Stimulated activated CD8-positive, alpha-beta memory T cell treated with anti-CD3 and anti-CD28 coated beads, Interleukin-7, amount 100 ng/mL, for 4 hours (primary cell): ENCODE data around the gene CD2AP.
"Not testable (repeated sequence)": the region's sequence is repeated elsewhere in the genome, so short reads cannot be mapped to it uniquely, and the experiment has no call there.

Experiments
- DNase-seq, 2 donors: peaks; one replicate each; pipeline ENCODE4 v3.0.0-alpha.2; 2020; ENCODE audit warnings: low read depth in 2 of 2

Gene CD2AP

DNA sequence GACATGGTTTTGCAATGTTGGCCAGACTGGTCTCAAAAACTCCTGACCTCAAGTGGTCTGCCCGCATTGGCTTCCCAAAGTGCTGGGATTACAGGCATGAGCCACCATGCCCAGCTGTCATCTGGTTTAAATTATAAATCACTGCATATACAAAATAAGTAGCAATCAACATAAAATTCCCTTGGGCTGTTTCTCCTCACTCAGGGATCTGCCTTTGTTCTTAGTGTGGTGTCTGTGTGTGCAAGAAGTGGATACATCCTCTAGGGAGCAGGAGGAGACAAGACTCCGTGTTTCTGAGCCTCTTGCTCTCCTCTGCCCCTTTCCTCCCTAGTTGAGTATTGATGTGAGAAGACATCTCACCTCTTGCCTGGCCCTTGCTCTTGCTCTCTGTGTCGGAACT, 155.6 kb downstream of the CD2AP start:
- DNase-seq, result no peak

DNA sequence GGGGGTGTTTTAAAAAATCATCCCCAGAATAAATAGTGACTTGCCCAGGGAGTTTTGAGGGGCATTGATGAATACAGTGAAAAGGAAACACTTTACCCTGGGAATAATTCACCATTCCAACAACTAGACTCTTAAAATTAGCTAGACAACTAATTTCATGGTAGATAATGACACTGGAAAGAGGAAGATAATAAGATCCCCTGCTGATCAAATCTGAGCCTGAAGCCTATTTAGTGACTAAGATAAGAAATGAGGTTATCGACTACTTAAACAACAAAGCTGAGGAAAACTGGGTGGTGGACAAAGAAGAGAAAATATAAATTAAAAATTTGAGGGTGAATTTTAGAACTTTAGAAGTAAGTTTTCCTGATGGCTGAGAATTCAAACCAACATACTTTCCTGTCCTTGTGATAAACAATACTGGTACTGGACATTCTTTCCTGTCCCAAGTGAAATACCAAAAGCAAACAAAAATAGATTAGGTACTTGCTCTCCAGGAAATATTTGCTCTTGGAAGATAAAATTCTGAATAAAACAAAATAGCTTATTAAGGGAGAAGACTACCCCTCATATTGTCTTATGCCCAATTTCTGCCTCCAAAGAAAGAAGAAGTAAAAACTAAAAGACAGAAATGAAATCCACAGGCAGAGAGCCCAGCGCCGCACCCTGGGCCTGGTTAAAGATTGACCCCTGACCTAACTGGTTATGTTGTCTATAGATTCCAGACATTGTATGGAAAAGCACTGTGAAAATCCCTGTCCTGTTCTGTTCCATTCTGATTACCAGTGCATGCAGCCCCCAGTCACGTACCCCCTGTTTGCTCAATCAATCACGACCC, 156.8 kb downstream of the CD2AP start:
- DNase-seq, result no peak

DNA sequence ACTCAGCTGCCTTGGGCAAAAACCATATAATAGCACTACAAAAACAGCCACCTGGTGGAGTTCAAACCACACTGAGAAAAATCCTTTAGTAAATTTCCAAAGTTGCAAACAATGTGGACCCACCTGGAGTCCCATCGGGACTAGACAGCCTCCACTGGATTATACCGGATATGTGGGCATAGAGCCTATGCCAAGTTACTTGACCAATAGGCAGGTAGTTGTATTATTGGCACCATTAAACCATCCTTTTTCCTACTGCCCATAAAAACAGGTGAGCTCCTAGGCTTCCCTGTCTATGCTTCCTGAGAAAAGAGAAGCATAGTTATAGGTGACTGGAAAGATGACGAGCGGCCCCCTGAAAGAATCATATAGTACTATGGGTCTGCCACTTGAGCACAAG, 169.1 kb downstream of the CD2AP start:
- no peak for DNase-seq

DNA sequence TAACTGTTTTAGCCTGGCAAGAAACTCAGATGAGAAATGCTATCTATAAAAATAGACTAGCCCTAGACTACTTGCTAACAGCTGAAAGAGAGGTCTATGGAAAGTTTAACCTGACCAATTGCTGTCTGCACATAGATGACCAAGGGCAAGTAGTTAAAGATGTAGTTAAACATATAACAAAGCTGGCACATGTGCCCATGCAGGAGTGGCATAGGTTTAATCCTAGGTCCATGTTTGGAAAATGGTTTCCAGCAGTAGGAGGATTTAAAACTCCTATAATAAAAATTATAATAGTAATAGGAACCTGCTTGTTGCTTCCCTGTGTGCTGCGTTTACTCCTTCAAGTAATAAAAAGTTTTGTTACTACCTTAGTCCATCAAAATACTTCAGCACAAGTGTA, 169.6 kb downstream of the CD2AP start:
- DNase-seq, result no peak

DNA sequence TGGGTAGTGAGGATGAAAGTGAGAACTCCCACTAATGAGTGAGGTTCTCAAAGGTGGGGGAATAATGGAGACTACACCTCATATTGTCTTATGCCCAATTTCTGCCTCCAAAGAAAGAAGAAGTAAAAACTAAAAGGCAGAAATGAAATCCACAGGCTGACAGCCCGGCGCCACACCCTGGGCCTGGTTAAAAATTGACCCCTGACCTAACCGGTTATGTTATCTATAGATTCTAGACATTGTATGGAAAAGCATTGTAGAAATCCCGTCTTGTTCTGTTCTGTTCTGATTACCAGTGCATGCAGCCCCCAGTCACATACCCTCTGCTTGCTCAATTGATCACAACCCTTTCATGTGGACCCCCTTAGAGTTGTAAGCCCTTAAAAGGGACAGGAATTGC, 170.0 kb downstream of the CD2AP start:
- DNase-seq, result not testable (repeated sequence)

DNA sequence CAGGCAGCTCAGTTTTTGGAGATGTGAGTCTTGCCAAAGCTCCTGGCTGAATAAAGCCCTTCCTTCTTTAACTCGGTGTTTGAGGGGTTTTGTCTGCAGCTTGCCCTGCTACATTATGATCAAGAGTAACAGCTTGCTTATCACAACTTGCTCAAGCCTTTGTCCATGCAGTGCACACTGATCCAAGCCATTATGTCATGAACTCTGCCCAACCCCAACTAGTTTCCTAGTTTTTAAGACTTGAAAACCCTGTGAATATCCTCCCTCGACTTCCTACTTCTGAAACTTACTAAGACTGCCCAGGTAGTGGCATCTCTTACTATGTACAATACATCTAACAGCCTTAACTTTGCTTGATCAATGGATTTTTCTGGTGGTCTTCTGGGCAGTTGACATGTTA, 170.4 kb downstream of the CD2AP start:
- DNase-seq, result no peak

DNA sequence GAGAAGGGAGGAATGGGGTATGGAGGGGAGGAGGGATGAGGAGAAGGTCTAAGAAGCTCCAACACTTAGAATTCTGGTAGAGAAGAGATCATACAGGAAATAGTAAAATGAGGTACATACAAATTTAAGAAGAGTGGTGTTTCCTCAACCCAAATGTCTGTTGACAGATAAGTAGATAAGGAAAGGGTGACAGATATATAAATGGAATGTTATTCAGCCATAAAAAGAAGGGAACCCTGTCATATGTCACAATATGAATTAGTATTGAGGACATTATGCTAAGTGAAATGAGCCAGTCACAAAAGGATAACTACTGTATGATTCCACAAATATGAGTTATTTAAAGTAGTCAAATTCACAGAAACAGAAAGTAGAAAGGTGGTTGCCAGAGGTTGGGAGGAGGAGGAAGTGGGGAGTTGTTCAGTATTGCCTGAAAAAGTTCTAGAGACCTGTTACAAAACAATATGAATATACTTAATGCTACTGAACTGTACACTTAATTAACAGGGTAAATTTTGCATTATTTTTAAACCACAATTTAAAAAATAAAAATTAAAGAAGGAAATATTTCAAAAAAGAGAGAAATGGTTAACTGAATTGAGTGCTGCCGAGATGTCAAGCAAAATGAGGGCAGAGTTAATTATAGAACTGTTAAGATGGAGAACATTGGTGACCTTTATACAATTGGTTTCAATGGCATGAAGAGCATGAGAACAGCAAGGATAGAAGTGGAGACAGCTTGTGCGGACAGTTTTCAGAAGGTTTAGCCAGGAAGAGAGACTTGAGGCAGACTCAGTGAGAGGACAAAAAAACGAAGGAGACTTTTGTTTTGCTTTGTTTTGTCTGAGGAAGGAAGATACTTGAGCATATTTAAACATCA, 173.2 kb downstream of the CD2AP start:
- no peak for DNase-seq

DNA sequence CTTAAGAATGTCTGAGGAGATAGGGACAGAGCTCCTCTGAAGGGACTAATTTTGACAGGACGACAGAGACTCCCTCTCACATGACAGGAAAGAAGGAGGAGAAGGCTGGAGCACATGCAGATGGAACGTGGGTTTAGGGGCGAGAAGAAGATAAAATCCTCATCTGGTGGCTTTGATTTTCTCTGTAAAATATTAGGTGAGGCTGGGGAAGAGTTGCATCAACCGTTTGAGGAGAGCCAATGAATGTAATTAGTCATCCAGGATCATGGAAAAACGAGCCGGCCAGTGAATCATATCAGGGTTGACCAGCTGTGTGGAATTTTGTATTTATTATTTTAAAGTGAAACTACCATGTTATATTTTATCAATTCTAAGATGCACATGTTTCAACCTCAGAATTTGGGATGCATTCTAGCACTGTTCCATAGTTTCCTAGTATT, 173.9 kb downstream of the CD2AP start:
- no peak for DNase-seq

DNA sequence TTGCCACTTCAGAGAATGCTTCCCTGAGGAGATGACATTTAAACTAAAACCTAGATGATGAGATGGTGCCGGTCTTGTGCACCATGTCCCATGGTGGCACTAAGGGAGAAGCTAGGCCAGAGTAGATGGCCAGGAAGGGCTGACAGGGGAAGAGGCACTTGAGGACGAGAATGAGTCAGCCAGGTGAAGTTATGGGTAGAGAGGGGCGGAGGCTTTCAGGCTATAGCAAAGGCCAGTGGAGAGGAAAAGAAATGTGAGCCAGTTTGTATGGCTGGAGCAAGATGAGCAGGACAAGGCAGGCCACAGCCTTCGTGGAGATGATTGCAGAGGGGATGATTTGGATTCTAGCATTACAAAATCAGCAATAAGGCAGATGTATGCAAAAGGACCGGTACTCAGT, 176.1 kb downstream of the CD2AP start:
- no peak for DNase-seq

DNA sequence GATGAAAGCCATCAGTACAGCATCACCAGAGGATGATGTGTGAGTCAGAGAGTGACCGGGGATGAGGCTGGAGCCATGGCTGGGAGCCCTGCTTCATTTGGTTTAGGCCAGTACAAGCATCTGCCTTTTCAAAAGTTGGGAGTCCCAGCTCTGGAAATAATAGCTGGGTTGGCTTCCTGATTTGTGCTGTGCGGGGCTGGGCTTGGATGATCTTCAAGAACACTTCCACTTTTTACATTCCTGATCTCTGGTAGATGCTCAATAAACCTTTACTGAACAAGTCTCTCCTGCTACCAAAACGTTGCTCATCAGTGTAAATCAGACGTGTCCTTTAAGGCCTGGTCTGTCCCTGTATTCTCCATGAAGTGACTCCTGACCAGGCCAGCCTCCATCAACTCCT, 176.7 kb downstream of the CD2AP start:
- no peak for DNase-seq

DNA sequence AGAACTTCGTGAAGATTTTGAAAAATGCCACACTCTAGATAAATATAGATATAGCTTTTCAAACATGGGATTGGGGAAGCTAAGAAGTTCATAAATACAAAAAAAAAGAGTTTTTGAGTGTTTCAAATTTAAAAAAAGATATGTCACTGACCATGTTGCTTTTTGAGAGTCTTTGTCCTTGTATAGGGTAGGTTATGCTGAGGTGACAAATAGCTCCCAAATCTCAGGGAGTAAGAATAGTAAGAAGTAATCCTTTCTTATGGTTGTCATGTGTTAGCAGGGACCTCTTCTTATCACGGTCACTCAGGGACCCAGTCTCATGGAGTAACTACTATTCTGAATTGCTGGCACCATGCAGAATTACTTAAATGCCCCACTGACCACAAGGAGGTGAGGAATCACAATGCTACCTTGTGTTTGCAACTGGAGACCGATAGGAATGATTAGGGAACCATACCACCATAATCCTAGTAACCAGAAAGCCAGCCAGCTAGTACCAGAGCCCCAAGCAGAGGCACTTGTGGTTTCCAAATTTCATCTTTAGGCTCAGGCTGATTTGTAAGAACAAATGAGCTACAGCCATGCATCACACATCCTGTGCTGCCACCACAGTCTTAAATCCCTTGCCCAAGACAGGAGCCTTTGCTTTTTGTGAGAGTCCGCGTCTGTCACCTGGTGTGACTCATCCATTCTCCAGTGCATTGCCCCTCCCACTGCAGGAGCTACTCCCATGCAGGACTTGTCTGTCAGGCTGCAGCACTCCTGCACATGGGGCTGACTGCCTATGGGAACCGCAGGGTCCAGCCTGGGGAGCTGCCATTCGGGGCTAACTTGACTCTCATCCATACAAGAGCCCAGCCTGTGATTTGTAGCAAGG, 178.4 kb downstream of the CD2AP start:
- DNase-seq, result peak in 1 of 2 donors; percentile 17

DNA sequence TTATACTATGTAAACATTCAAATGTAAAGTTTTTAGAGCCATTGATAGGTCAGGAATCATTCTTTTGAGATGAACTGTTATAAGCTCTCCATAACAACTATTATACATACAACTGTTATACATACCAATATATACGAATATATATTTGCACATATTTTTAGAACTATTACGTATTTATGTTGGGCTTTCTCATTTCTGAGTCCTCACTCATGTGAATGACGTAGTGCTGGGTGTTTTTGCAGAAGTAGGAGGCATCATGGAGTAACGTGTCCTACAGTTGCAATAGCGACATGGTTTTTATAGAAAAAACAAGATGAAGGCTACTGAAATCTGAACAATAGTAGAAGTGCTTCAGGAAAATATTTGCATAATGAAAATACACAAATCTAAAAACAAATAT, 184.4 kb downstream of the CD2AP start:
- no peak for DNase-seq

DNA sequence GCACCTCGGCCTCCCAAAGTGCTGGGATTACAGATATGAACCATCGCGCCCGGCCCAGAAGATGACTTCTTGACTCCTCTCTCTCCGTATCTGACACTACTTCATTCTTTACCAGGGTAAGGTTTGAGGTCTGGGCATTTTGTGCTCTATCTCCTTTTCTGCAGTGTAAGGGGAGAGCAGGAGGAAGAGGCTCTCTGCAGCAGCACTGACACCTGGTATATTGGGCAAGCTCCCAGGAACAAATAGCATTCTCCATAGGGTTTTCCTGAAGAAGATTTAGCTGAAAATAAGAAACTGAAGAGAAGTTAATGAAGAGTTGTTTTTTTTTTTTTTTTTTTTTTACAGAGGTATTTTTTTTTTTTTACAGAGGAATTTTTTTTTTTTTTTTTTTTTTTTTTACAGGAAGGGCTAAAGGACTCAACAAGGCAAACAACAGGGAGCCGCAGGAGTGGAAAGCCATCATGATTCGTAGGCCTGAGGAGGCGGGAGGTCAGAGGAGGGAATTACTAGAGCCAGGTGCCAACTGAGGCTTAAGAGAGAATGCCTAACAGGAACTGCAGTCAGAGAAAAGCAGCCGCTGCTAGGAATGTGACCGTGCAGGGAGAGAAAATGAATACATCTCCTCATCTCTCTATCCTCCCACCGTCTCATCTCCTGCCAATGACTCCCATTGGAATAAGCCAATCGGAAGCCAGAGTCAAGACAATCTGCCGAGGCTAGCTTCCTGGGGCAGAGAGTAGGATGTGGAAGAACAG, 186.1 kb downstream of the CD2AP start:
- DNase-seq, result no peak

DNA sequence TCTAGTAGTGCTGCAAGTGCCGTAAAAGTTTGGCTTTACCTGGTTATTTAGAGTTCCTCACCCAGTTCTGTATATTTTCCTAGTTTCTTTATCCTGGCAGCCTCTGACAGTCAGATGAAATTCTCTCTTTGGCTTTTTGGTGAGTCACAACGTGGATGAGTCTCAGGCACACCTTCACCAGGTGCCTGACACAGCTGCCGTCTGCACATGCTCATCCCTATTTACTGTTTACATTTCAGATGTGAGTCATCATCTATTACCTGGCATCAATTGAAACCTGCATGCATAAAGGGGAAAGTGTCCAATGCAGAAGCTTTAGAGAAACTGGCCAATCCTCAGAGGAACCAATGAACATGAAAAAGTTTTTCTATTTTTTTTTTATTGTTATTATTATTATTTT, 187.5 kb downstream of the CD2AP start:
- DNase-seq, result no peak

DNA sequence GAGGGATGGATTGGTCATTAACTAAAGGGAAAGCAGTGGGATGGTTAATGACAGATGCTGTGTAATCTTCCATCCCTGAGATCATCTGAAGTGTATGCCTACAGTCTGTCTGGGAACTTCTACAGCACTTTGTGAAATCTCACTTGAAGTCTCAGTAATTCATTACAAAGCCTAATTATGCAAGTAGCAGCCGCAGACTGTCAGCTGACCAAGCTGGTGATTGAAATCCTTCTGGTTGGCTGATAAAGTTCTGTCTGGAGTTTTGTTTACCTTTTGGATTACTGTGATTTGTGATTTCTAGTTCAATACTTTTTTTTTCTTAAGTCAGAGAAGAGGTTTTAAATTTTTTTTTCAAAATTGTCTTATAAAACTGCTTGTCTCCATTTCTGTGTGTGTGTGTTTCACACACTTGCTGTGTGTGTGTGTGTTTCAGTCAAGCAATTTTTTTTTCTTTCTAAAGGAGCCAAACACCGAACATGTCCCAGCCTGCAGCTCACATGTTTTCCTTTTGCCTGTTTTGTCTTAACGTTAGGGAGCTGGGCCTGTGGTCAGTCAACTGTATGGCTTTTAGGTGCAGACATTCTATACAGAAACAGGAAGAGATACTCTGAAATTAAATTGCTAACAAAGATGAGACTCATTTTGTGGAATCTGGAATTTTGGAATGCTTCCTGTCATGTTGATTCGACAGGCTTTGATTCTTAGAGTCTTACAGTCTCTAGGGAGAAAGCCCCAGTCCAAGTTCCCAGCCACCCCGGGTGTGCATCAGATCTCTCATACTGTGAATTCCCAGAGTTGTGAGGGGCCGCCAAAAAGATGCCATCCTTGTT, 192.3 kb downstream of the CD2AP start:
- DNase-seq, result no peak

DNA sequence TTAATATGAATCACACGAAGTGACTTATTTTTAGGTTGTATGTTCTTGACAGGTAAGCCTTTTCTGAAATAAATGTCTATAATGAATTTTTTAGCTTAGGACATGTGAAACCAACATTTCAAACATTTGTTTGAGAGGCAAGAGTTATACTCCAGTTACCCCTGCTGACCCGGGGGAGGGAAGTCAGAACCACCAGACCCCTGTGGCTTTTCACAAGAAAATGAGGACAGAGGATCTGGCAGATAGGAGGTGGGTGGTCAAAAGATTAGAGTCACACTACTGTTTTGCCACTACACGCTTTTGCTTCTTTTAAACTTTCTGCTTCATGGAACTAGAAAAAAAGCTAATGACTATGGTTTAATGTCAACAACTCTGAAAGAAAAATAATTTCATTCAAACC, 193.3 kb downstream of the CD2AP start:
- no peak for DNase-seq

DNA sequence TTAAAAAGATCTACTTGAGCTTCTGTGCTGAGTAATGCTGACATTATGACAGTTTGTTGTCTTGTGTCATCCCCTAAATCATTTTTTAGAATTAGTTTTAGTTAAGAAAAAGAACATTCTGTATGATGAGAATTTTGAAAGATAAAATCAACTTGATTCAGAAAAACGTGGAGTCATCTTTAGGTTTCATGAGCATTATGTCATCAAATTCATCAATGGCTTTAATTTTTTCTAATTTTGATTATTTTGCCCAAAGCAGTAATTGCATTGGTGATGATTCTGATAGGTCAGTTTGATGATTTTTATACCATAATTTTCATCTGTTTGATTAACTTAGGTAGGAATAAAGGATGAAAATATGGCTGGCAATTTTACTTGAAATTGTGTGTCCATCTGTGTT, 194.2 kb downstream of the CD2AP start:
- no peak for DNase-seq

DNA sequence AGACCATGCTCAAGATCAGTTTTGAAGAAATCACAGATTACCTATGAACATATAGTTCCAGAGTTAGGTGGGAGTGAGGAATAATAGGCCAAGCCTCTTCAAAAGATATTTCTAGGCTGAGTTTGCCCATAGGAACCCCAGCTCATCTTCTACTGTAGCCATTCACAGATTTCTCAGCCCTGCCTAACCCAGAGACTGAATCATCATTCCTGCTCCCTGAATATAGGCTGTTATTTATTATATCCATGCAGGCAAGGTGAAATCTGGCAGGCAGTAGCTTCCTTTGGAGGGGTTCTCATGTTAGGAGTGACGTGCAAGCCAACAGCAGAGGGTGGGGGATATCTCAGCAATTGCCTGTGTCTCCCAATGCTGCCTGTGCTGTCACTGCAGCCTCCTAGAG, 195.2 kb downstream of the CD2AP start:
- DNase-seq, result no peak

DNA sequence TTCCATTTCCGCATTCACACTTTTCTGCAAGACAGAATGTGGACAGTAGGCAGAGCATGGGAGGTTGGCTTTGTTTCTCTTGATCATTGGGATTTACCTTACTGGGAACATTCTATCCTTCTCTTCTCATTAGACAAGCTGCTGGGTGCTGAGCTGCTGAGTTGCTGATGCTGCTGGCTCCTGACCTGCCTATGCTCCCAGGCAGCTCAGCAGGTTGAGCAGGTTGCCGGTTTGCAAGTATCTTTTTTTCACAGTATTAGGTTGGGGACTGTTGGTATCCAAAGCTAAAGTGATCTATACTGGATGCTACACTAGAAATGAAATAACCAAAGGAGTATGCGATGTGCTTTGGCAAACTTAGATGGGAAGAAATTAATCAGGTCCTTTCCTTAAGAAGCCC, 197.1 kb downstream of the CD2AP start:
- no peak for DNase-seq
